ENCODE results near the gene RXRB.

Gene RXRB

DNA sequence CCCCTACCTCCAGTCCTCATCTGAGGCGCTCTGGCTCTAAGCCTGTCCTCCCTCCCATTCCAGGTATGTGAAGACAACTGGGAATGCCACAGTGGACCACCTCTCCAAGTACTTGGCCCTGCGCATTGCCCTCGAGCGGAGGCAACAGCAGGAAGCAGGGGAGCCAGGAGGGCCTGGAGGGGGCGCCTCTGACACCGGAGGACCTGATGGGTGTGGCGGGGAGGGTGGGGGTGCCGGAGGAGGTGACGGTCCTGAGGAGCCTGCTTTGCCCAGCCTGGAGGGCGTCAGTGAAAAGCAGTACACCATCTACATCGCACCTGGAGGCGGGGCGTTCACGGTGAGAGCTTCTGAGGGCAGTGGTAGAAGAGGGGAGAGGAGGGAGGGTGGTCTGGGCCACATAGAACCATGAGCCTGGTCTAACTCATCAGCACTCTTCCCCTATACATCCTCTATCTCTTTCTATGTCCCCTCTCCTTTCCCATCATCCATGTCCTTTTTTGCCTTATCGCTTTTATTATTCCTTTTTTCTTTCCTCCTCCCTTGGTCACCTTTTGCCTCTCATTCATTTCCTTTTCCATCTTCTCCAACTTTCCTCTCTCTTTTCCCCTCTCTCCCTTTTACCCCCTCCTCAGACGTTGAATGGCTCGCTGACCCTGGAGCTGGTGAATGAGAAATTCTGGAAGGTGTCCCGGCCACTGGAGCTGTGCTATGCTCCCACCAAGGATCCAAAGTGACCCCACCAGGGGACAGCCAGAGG, 11.4 kb upstream of the RXRB start:
- no peak for DNase-seq (ENCODE audit: low spot score)

DNA sequence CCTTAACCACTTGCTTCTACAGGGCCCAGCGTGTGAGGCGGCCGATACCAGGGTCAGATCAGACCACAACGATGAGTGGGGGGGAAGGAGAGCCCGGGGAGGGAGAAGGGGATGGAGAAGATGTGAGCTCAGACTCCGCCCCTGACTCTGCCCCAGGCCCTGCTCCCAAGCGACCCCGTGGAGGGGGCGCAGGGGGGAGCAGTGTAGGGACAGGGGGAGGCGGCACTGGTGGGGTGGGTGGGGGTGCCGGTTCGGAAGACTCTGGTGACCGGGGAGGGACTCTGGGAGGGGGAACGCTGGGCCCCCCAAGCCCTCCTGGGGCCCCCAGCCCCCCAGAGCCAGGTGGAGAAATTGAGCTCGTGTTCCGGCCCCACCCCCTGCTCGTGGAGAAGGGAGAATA, 10.7 kb upstream of the RXRB start:
- DNase-seq (ENCODE audit: low spot score): no peak

DNA sequence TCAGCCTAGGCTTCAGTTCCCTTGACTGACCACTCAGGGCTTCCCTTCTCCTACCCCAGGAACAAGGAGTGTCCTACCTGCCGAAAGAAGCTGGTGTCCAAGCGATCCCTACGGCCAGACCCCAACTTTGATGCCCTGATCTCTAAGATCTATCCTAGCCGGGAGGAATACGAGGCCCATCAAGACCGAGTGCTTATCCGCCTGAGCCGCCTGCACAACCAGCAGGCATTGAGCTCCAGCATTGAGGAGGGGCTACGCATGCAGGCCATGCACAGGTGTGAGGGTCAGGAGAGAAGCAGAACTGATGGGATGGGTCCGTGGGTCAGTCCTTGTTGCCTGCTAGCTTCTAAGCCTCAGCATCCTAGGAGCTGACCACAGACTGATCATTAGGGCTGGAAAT, 9.4 kb upstream of the RXRB start:
- no peak for DNase-seq (ENCODE audit: low spot score)

DNA sequence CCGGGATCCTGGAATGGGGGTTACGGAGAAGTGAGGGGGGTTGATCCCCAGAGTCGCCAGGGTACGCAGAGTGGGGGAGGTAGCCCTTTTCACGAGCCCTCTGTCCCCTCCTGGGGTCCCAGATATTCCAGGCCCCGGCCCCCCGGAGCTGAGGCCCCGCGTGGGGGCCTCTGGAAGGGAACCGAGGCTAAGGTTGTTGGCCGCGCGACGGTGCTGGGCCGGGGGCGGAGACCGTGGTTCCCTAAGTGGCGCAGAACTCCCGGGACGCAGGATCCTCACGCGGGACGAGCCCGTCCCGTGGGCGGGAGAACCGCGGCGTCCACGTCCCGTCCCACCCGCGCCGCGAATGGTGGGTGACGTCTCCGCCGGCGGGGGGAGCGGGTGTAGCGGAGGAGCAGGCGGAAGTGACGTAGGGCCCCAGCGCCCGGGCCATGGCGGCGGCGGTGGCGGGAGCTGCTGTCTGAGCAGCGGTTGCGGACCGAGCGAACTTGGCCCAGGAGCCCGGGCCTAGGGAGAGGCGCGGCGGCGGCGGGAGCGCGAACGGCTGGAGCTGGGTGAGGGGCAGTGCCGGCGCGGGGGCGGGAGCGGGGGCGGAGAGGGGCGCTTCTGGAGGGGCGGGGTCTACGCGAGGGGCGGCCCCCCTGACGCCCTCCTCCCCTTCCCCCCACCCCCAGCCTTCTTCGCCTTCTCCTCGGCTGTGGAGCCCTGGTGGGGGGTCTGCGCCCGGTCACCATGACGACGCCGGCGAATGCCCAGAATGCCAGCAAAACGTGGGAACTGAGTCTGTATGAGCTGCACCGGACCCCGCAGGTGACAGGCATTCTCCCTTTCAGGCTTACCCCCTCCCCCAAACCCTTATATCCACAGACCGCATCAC, 7.9 kb upstream of the RXRB start, which contains the start of gene RING1:
TSS of gene RING1 (plus strand) at position 410 of the 877 bp plus-strand sequence. CDS start at position 733, 323 bp downstream.
- DNase-seq (ENCODE audit: low spot score): peak; percentile 82

DNA sequence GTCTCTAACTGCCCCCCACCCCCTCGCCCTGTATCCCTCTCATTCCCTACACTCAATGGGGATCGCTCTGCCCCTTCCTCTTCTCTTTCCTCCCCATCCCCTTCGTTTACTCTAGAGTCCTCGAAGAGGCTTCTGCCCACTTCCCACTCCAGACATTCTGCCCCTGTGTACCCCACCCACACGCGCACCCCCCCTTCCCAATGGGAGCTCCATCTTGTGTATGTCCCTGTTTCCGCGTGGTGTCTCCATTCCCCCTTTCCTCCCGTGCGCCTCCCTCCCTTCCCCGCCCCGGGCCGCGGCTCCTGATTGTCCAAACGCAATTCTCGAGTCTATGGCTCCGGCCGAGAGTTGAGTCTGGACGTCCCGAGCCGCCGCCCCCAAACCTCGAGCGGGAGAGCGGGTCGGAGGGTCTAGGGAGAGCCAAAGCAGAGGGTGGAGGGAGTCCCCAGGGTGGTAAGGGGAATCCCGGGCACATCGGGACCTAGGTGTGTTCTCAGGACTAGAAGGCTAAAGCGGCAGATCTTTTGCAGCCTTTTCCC, 7.2 kb upstream of the RXRB start:
- DNase-seq (ENCODE audit: low spot score): no peak

DNA sequence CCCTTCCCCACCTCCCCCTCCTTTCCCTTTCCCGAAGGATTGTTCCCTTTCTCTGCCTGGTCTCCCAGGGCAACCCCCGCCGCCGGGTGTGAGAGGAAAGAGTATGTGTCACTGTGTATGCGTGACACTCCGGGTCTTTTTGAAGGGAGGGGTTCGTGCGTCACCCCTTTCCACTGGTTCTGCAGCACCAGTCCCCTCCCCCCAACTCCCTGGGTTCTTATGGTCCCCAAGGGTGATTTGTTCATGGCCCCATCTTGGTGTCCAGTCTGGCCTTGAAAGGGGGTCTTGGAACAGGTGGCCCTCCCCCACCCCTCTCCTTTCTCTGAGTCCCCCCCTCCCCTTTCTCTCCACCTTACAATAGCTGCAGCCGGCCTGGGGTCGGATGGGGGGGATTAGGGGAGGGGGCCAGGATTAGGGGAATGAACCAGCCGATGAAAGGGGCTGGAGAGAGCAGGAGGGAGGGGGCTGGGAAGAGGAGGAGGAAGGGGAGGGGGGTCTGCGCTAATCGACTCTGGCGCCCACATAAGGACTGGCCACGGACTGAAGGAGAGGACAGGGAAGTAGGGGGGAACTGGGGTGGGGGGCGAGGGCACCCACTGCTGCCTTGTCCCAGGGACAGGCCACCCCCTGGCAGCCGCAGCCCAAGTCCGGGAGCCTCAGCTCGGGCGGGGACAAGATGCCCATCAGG, 6.5 kb upstream of the RXRB start:
- no peak for DNase-seq (ENCODE audit: low spot score)

DNA sequence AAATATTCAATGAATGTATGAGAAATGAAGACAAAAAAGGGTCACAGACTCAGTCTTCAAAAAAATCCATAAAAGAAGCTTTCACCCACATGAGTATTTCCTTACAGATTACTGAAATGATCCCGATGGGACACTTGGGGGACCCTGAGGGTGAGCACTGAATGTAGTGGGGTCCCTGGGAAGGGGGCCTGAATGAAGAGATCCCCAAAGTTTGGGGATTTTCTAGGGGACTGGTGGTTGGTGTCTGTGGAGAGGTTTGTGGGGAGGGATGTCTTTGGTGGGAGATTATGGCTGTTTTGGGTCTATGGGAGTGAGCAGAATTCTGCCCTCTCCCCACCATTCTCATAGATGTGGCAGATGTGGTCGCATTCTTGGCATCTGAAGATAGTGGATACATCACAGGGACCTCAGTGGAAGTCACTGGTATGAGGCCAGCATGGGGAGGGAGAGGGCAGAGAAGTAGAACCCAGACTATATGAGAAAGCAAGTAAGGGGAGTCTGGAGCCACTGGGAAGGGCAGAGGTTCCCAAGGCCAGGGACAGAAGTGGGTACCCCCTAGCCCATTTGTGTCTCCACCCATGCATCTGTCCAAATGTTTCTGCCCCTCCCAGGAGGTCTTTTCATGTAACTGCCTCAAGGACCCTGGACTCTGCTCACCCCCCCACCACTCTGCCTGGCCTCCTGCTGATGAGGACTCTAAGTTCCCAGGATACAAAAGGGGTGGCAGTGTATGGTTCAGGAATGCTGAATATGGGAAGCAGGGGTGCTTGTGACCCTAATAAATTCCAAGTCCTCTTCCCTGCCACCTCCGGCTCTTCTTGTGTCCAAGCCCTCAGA, 5.8 kb upstream of the RXRB start:
- no peak for DNase-seq (ENCODE audit: low spot score)

DNA sequence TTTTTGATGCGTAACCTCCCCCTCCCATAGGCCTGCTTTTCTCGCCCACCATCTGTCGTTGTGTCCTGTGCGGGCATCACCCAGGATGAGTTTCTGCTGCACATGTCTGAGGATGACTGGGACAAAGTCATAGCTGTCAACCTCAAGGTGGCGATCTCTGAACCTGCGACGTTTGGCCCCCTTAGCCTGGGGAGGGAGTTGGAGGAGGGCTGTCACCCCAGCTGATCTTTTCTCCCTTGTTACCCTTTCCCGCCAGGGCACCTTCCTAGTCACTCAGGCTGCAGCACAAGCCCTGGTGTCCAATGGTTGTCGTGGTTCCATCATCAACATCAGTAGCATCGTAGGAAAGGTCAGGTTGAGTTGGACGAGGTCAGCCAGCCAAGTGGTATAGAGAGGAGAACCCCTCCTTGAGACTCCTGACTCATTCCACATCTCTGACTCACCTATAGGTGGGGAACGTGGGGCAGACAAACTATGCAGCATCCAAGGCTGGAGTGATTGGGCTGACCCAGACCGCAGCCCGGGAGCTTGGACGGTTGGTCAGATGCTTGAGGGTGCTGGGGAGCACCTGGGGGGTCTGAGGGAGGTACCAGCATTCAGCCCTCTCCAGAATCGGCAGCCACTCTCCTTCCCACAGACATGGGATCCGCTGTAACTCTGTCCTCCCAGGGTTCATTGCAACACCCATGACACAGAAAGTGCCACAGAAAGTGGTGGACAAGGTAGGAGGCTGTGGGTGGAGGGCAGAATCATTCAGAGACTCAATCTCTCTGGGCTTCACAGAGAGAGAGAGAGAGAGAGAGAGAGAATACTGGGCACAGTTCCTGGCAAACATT, 4.9 kb upstream of the RXRB start:
- DNase-seq (ENCODE audit: low spot score): peak; percentile 74

DNA sequence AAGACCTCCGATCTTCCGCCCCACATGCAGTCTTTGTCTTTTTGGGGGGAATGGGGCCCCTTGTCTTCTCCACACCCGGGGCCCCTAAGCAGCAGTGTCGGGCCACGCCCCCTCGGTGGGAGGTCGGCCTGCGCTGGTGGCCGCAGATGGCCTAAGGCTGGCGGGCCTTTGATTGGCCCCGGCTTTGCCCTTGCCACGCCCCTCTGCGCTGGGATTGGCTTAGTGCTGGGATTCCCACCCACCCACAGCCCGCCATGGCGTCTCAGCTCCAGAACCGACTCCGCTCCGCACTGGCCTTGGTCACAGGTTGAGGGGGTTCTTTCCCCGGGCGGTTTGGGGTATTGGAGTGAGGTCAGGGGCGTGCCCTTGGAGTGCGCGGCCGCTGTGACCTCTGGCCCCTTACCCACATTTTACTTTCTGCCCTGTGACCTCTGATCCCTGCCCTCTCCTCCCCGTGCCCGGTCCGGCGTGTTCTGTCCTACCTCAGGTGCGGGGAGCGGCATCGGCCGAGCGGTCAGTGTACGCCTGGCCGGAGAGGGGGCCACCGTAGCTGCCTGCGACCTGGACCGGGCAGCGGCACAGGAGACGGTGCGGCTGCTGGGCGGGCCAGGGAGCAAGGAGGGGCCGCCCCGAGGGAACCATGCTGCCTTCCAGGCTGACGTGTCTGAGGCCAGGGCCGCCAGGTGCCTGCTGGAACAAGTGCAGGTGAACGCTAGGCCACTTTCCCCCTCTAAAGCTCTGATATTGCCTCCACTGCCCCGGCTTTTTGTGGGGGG, 4.1 kb upstream of the RXRB start, which contains the start of gene HSD17B8:
TSS of gene HSD17B8 (plus strand) at position 241 of the 776 bp plus-strand sequence. CDS start at position 255, 14 bp downstream.
- DNase-seq (ENCODE audit: low spot score): peak; percentile 94

DNA sequence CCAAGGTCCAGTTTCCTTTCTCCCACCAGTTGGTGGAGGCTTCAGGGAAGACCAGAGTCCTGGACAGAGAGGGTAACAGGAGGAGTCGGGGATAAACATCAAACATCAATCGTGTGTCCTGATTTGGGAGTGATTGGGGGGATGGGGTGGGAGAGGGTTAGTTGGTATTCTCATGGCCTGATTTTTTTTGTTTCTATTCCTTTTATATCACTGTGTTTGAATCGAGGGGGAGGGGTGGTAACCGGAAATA, 3.6 kb upstream of the RXRB start:
- DNase-seq (ENCODE audit: low spot score): no peak

DNA sequence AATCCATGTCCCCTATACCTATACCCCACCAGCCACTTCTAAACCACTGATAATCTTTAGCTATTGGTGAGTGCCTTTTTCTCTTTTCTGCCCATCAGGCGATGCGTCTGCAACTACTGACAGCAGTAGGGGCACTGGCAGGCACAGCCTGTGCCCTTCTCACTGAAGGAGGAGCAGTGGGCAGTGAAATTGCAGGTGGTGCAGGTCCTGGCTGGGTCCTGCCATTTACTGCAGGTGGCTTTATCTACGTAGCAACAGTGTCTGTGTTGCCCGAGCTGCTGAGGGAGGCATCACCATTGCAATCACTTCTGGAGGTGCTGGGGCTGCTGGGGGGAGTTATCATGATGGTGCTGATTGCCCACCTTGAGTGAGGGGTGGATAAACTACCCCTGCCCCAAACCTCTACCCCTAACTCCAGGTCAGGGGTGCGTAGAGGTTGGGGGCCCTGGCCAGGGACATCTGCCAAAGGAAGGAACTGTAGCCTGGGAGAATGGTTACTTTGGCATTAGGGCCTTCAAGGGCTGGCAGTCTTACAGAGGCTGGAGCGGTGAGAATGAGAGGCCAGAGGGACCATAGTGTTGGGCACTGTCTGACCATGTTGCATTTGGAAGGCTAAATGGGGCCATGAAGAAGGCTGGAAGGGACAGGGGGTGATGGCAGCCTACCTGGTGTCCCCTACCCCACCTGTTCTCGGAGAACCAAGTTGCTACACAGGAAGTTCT, 3.1 kb upstream of the RXRB start:
- DNase-seq (ENCODE audit: low spot score): no peak

DNA sequence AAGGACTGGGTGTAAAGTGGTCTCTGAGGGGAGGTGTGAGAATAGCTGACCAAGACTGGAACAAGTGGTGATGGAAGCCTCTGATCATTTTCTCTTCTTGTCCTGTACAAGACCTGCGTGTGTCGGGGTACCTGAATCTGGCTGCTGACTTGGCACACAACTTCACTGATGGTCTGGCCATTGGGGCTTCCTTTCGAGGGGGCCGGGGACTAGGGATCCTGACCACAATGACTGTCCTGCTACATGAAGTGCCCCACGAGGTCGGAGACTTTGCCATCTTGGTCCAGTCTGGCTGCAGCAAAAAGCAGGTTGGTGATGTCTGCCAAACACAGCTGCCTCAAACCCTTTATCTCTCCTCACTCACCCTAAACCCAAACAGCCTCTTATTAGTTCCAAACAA, 2.3 kb upstream of the RXRB start:
- no peak for DNase-seq (ENCODE audit: low spot score)

DNA sequence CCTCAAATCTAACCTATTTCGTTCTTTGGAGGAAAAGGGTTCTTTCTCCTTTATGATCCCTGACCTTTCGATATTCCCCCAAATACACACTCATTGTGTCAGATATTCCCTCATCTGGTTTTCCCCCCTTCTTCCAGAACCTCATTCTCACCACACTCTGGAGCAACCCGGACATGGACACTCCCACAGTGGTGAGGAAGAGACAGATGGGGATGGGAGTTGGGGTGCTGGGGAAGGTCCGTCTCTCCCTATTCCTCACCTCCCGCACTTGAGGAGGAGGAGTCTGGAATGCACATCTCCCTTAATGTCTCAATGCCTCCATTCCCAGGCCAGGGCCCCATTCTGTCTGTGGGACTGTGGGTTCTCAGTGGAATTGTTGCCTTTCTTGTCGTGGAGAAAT, 1.5 kb upstream of the RXRB start:
- no peak for DNase-seq (ENCODE audit: low spot score)

DNA sequence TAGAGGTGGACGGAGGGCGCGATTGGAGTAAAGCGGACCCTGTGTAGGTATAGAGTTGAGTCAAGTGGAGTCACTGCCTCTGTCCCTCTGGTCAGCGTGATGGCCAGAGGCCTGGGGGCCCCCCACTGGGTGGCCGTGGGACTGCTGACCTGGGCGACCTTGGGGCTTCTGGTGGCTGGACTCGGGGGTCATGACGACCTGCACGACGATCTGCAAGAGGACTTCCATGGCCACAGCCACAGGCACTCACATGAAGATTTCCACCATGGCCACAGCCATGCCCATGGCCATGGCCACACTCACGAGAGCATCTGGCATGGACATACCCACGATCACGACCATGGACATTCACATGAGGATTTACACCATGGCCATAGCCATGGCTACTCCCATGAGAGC, 681 bp upstream of the RXRB start:
- no peak for DNase-seq (ENCODE audit: low spot score)

DNA sequence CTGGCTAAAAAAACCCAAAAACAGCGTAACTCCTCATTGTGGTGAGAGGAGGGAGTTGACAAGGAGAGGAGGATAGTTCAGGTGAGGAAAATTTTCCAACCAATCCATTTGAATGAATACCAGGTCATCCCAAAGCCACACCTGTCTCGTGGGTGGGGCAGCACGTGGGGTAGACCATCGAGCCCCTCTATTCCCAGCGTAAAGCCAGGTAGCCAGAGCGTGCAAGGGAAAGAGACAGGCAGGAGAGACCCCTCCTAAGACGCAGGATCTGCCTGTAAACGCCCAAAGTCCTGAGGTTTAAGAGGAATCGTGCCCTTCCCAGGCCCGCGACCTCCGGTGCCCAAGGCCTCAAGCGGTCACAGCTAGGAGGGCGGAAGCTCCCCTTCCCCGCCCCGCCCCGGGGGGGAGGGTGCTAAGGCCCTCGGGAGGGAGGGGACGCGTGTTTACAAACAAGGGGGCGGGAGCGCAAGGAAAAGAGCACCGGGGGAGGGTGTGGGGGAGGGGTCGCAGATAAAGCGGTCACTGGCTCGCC, 712 bp downstream of the RXRB start:
- DNase-seq (ENCODE audit: low spot score): peak; percentile 81

DNA sequence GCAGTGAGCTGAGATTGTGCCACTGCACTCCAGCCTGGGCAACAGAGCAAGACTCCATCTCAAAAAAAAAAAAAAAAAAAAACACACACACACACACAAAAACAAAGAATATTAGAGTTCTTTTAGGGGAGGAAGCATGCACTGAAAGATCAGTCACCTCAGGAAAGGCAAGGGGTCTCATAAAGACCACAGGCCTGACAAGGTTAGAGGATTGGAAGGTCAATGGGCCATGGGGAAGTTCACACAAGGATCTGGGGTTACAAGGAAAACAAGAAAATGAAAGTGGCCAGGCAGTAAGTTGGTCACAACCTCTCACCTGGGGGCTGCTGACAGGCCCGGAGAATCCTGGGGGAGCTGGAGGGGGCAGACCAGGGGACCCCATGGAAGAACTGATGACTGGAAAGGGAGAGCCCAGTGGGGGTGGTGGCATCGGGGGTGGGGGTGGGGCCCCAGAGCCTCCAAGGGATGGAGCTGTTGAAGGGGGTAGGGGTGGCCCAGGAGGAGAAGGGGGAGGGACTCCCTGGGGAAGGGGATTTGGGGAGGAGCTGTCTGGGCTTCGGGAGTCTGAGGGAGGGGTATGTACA, 1.5 kb downstream of the RXRB start:
- no peak for DNase-seq (ENCODE audit: low spot score)

DNA sequence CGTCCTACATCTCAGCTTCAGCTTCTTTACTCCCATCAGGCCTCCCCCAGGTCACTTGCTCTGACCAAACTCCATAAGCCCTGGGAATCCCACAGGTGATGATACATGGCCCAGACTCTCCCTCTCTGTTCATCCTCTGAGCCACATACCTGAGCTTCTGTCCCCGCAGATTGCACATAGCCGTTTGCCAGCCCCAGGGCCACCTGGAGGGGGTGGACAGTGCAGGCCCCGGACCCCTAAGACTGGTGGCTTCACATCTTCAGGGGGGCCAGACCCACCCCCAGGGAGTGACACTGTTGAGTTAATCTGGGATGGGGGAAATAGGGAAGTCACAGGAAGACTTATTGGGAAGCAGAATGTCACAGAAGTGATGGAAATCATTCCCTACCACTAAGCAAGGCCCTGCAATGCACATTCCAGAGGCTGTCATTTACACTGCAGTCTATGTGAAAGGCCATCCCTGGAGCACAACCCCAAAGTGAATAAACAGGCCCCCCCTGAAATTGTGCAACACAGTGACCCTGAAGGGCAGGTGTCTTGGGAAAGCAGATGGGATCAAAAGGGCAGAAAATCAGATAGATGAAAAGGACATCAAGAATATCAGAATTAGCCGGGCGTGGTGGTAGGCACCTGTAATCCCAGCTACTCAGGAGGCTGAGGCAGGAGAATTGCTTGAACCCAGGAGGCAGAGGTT, 2.2 kb downstream of the RXRB start:
- no peak for DNase-seq (ENCODE audit: low spot score)

DNA sequence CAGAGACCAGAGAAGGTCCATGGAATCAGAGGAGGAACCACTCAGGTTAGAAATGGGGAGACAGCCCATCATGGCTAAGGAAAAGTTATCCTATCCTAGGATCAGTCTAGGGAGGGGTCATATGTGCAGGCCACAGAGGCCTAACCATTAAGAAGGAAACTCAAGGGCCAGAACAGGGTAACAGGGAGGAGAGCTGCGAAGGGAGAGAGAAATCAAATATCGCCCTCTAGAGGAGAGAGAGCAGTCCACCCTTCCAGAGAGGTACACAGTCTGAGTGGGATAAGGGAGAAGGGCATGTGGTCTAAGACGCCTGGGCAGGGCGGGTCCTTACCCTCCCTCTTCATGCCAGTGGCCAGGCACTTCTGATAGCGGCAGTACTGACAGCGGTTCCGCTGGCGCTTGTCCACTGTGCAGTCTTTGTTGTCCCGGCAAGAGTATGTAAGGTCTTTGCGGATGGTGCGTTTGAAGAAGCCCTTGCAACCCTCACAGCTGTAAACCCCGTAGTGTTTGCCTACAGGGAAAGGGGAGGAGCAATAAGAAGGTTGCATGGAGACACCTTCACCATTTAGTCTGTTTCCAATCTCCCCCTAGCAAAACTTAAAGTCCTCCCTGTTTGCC, 2.9 kb downstream of the RXRB start:
- DNase-seq (ENCODE audit: low spot score): peak; percentile 73

All from activated CD4-positive, alpha-beta T cell treated with anti-CD3 and anti-CD28 coated beads, Interleukin-2, Interleukin-4, amounts not matched to agents 100 ng/mL and 50 ng/mL, durations not matched to agents 16 hours and 8 hours (primary cell).